GM06990 (cell line): ENCODE data around the gene FHIP1B.

Experiments
- DNase-seq: peaks from one replicate; pipeline ENCODE4 v3.0.0-alpha.2; 2011; ENCODE audit not compliant: insufficient read length; ENCODE audit errors: extremely low read depth
- H3K27me3 ChIP-seq: replicated peaks from 2 replicates; pipeline ENCODE4 v1.6.0; 2011; ENCODE audit warnings: low read length; ENCODE audit not compliant: control insufficient read depth, insufficient read depth
- H3K36me3 ChIP-seq: 2 replicates; pipeline ENCODE4 v1.5.1; 2011; ENCODE audit warnings: low read length; ENCODE audit not compliant: control insufficient read depth, insufficient read depth
- H3K4me3 ChIP-seq: replicated peaks from 2 replicates; pipeline ENCODE4 v1.5.1; 2011; ENCODE audit warnings: low read depth, mild to moderate bottlenecking, control low read depth, low read length
- CTCF ChIP-seq: IDR thresholded peaks from 2 replicates; pipeline ENCODE4 v1.5.1; 2011; ENCODE audit warnings: low read length, control low read depth, mild to moderate bottlenecking, inconsistent platforms; ENCODE audit not compliant: insufficient read depth, poor library complexity, severe bottlenecking

FHIP1B gene

GRCh38 chr11:6197466-6198200, 36.8 kb downstream of the FHIP1B start:
- Histone ChIP-seq H3K4me3 (no peak overlapping the region), H3K27me3 (no peaks in the 10 kb centered on the region), H3K36me3 (no peaks in the 10 kb centered on the region)
- no peak for TF ChIP-seq CTCF
- DNase-seq: no peak

GRCh38 chr11:6196396-6196795, 38.0 kb downstream of the FHIP1B start:
- no peak for TF ChIP-seq CTCF
- no peak overlapping the region for H3K4me3 ChIP-seq

GRCh38 chr11:6194065-6194581, 40.3 kb downstream of the FHIP1B start:
- DNase-seq: no peak
- Histone ChIP-seq H3K27me3 (no peaks in the 10 kb centered on the region), H3K36me3 (no peaks in the 10 kb centered on the region), H3K4me3 (no peak overlapping the region)
- no peak for TF ChIP-seq CTCF

More at GRCh38 chr11:6196396-6196795, 38.0 kb downstream of the FHIP1B start:
- Histone ChIP-seq H3K27me3 (no peaks in the 10 kb centered on the region), H3K36me3 (no peaks in the 10 kb centered on the region)
- no peak for DNase-seq

GRCh38 chr11:6191742-6192141, 42.7 kb downstream of the FHIP1B start:
- no peak overlapping the region for H3K4me3 ChIP-seq
- H3K36me3 ChIP-seq: no peaks in the 10 kb centered on the region
- no peaks in the 10 kb centered on the region for H3K27me3 ChIP-seq
- no peak for DNase-seq
- no peak for TF ChIP-seq CTCF

- no peak overlapping the region for H3K4me3 ChIP-seq
- no peak for DNase-seq
- no peaks in the 10 kb centered on the region for H3K27me3 ChIP-seq
- no peak for TF ChIP-seq CTCF
- no peaks in the 10 kb centered on the region for H3K36me3 ChIP-seq
These were observed 59.0 kb downstream of the FHIP1B start for GRCh38 chr11:6175440-6175839.
